ENCODE measurements around the gene SLC13A3.

The SLC13A3 gene

DNA sequence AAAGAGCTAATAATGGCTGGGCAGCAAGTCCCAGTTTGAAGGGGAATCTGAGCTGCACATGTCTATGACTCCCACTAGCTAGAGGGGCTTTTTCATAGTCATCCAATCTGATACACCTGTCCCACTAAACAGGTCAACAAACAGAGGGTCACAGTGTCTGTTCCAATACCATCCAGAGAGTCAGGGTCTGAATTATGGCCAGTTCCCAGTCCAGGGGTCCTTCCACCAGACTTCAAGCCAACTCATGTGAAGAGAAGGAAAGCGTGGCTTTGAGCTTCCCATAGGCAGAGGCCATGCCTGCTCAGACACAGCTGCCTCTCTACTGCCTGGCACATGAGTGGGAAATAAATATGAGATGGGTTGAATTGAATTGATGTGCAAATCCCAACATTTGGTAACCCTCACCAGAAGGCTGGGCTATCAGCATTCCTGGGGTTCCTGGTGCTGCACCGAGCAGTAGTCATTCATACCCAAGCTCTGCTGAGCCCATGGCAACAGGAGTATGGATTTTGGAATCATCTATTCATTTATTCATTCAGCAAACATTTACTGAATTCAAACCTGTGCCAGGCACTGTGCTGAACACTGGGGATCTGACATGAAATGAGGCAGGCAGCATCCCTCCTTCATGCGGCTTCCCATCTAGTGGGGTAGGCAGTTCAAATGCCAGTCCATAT, 20.7 kb upstream of the SLC13A3 start:
- Histone ChIP-seq H3K27ac (ENCODE audit: low read depth, low read length) (no peak overlapping the region), H3K4me3 (ENCODE audit: insufficient read depth, low read length, poor library complexity, severe bottlenecking) (no peak overlapping the region), H3K9ac (ENCODE audit: low read length) (no peak overlapping the region), H3K27me3 (ENCODE audit: low read length) (no peaks in the 10 kb centered on the region), H4K20me1 (ENCODE audit: low read depth, low read length) (no peaks in the 10 kb centered on the region), H2AFZ (ENCODE audit: low read depth, low read length, severe bottlenecking) (no peak overlapping the region), H3K4me2 (ENCODE audit: low read depth, low read length, poor library complexity, severe bottlenecking) (no peak overlapping the region), H3K9me3 (ENCODE audit: insufficient read depth, low read length) (peaks cover 14% of the 10 kb centered on the region; the same call in 1 of the 2 replicates), H3K9me2 (replicated peaks; ENCODE audit: insufficient read depth, low read length) (no peaks in the 10 kb centered on the region), H3K79me2 (ENCODE audit: insufficient read depth, low read length) (no peaks in the 10 kb centered on the region), H3F3A (ENCODE audit: insufficient read depth) (no peaks in the 10 kb centered on the region), H3K36me3 (ENCODE audit: low read length) (no peaks in the 10 kb centered on the region)
- TF ChIP-seq, protein P1, sequence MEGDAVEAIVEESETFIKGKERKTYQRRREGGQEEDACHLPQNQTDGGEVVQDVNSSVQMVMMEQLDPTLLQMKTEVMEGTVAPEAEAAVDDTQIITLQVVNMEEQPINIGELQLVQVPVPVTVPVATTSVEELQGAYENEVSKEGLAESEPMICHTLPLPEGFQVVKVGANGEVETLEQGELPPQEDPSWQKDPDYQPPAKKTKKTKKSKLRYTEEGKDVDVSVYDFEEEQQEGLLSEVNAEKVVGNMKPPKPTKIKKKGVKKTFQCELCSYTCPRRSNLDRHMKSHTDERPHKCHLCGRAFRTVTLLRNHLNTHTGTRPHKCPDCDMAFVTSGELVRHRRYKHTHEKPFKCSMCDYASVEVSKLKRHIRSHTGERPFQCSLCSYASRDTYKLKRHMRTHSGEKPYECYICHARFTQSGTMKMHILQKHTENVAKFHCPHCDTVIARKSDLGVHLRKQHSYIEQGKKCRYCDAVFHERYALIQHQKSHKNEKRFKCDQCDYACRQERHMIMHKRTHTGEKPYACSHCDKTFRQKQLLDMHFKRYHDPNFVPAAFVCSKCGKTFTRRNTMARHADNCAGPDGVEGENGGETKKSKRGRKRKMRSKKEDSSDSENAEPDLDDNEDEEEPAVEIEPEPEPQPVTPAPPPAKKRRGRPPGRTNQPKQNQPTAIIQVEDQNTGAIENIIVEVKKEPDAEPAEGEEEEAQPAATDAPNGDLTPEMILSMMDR (IDR thresholded peaks at IDR 0.05; ENCODE audit: insufficient read depth, low read length, poor library complexity, severe bottlenecking) = no peak
- TF ChIP-seq EZH2phosphoT487 (conservative IDR thresholded peaks at IDR 0.05; ENCODE audit: low read length) = no peak

DNA sequence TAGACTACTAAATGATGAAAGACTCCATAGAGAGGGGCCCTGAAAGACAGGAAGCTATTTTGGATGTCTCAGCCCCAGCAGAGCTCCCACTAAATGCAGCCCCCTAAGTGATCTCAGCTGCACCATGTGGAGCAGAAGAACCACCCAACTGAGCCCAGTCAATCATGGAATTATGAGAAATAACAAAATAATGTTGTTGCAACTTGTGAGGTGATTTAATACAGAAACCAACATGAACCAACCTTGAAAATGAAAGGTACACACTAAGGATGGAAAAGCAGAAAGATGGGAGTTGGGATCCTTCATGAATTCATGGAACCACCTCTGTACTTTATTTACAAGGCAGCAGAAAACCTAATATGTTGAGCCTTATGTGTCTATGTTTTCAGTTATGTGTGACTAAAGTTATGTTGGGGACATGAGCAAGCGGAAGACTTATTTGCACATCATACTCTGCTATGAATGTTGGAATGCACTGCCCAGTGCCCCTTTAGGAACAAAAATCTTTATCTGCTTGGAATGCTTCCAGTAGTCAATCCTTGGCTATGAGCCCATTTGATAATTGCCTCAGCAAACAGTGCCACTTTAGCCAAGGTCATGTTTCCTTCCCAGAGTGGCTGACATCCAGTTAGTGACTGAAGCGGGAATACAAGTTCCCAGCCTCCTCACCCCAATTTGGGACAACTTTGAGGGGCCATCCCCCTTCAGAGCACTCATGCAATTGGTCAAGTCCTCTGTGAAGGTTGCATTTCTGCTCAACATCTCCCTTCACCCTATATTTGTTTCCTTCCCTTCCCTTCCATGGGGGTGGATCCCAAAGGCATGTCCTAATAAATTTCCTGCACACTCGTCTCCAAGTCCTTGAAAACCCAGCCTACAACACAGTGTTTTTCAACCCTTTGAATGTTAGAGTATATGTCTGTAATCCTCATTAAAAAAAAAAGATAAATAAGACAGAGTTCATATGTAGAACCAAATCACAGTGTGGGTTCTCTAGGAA, 19.6 kb upstream of the SLC13A3 start:
- Histone ChIP-seq H3K27ac (ENCODE audit: low read depth, low read length) (no peak overlapping the region), H3K9ac (ENCODE audit: low read length) (no peak overlapping the region), H3K9me3 (ENCODE audit: insufficient read depth, low read length) (peaks cover 14% of the 10 kb centered on the region; the same call in 1 of the 2 replicates)

GRCh38 chr20:46670228-46670584, 18.9 kb upstream of the SLC13A3 start:
- TF ChIP-seq, protein P1 (IDR thresholded peaks at IDR 0.05; ENCODE audit: insufficient read depth, low read length, poor library complexity, severe bottlenecking) = no peak
- no peak for TF ChIP-seq EZH2phosphoT487 (conservative IDR thresholded peaks at IDR 0.05; ENCODE audit: low read length)
- no peak overlapping the region for H2AFZ ChIP-seq (ENCODE audit: low read depth, low read length, severe bottlenecking)
- H3K9ac ChIP-seq (ENCODE audit: low read length) = no peak overlapping the region
- peaks cover 14% of the 10 kb centered on the region; the same call in 1 of the 2 replicates for H3K9me3 ChIP-seq (ENCODE audit: insufficient read depth, low read length)
- no peaks in the 10 kb centered on the region for H4K20me1 ChIP-seq (ENCODE audit: low read depth, low read length)
- H3K36me3 ChIP-seq (ENCODE audit: low read length) = no peaks in the 10 kb centered on the region
- no peak overlapping the region for H3K4me3 ChIP-seq (ENCODE audit: insufficient read depth, low read length, poor library complexity, severe bottlenecking)
- no peaks in the 10 kb centered on the region for H3F3A ChIP-seq (ENCODE audit: insufficient read depth)
- no peak overlapping the region for H3K4me2 ChIP-seq (ENCODE audit: low read depth, low read length, poor library complexity, severe bottlenecking)
- H3K9me2 ChIP-seq (replicated peaks; ENCODE audit: insufficient read depth, low read length) = no peaks in the 10 kb centered on the region
- H3K27ac ChIP-seq (ENCODE audit: low read depth, low read length) = no peak overlapping the region
- H3K79me2 ChIP-seq (ENCODE audit: insufficient read depth, low read length) = no peaks in the 10 kb centered on the region
- no peaks in the 10 kb centered on the region for H3K27me3 ChIP-seq (ENCODE audit: low read length)

More for the DNA sequence above, 19.6 kb upstream of the SLC13A3 start:
- Histone ChIP-seq H3K36me3 (ENCODE audit: low read length) (no peaks in the 10 kb centered on the region), H3K4me2 (ENCODE audit: low read depth, low read length, poor library complexity, severe bottlenecking) (no peak overlapping the region), H3K4me3 (ENCODE audit: insufficient read depth, low read length, poor library complexity, severe bottlenecking) (no peak overlapping the region), H4K20me1 (ENCODE audit: low read depth, low read length) (no peaks in the 10 kb centered on the region), H2AFZ (ENCODE audit: low read depth, low read length, severe bottlenecking) (no peak overlapping the region), H3F3A (ENCODE audit: insufficient read depth) (no peaks in the 10 kb centered on the region), H3K9me2 (replicated peaks; ENCODE audit: insufficient read depth, low read length) (no peaks in the 10 kb centered on the region), H3K79me2 (ENCODE audit: insufficient read depth, low read length) (no peaks in the 10 kb centered on the region), H3K27me3 (ENCODE audit: low read length) (no peaks in the 10 kb centered on the region)
- TF ChIP-seq, protein P1 (IDR thresholded peaks at IDR 0.05; ENCODE audit: insufficient read depth, low read length, poor library complexity, severe bottlenecking) = no peak
- no peak for TF ChIP-seq EZH2phosphoT487 (conservative IDR thresholded peaks at IDR 0.05; ENCODE audit: low read length)
